ENCODE measurements around the gene MVB12B.

The MVB12B gene

GRCh38 chr9:126489581-126490213, 163.1 kb downstream of the MVB12B start:
- DNase-seq: peak; percentile 48 to 59
- no peaks in the 10 kb centered on the region for H3K9me3 ChIP-seq (ENCODE audit: insufficient read depth, low read depth, low read length)
- H3K14ac ChIP-seq (ENCODE audit: low read length): no peak overlapping the region
- no peak overlapping the region for H2AFZ ChIP-seq (ENCODE audit: insufficient read depth, low read length, poor library complexity)
- no peaks in the 10 kb centered on the region for H3K79me2 ChIP-seq (ENCODE audit: control insufficient read depth, insufficient read depth, low read length, poor library complexity)
- H4K91ac ChIP-seq (ENCODE audit: low read depth, low read length): no peak overlapping the region
- H3K36me3 ChIP-seq (ENCODE audit: control insufficient read depth in 1 of 2, insufficient read depth in 2 of 2, low read length in 2 of 2): peaks cover 8 to 10% of the 10 kb centered on the region in 2 experiments
- no peak overlapping the region for H3K4me2 ChIP-seq (ENCODE audit: low read length)
- H3K18ac ChIP-seq (ENCODE audit: low read length): no peak overlapping the region
- no peak overlapping the region for H4K8ac ChIP-seq (ENCODE audit: low read depth, low read length)
- H3K4me1 ChIP-seq (ENCODE audit: control insufficient read depth in 1 of 2, insufficient read depth in 2 of 2, low read length in 2 of 2): peaks cover 0 to 2% of the 10 kb centered on the region in 2 experiments
- no peak overlapping the region for H3K27ac ChIP-seq (ENCODE audit: low read depth, low read length)
- H3K79me1 ChIP-seq (ENCODE audit: low read length): no peaks in the 10 kb centered on the region
- no CpG with 5 or more reads among the region's 20 CpGs for WGBS (ENCODE audit: extremely low coverage, insufficient coverage, insufficient read length)
- no peak overlapping the region for H3K23ac ChIP-seq (ENCODE audit: low read length)
- H3K9ac ChIP-seq (ENCODE audit: low read length): no peak overlapping the region
- H3K27me3 ChIP-seq (ENCODE audit: insufficient read depth, low read length): no peaks in the 10 kb centered on the region
- H2BK120ac ChIP-seq (ENCODE audit: insufficient read depth, low read length, poor library complexity): no peak overlapping the region
- no peak overlapping the region for H2BK5ac ChIP-seq (ENCODE audit: low read depth, low read length, poor library complexity)
- no peak overlapping the region for H2BK12ac ChIP-seq (ENCODE audit: low read length)
- H3K4ac ChIP-seq (ENCODE audit: low read depth, low read length): no peak overlapping the region
- no peak overlapping the region for H3K4me3 ChIP-seq (ENCODE audit: low read depth, low read length)
- no peak overlapping the region for H4K12ac ChIP-seq (ENCODE audit: low read depth, low read length)
- H2AK5ac ChIP-seq (ENCODE audit: low read length): no peak overlapping the region

DNA sequence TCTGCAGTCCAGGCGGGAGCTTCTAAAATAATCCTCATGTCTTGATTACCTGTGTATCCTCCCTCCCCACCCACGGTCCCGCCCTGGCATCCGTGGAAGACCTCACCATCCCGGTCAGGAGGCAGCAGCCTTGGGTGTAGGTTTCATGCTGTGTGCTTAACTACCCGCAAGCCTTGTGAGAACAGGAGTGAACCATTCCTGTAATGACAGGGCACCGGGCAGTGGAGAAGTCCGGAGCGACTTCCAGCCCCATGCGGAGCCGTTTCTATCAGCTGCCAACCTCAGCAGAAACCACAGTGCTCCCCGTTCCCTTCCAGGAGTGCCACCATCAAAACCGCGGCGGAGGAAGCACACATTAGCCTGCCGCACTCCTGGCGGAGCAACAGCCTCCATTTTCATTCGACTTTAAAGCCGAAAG, 163.6 kb downstream of the MVB12B start:
- no peak overlapping the region for H2AK5ac ChIP-seq (ENCODE audit: low read length)
- H3K18ac ChIP-seq (ENCODE audit: low read length): no peak overlapping the region
- no peak overlapping the region for H3K23ac ChIP-seq (ENCODE audit: low read length)
- H3K79me1 ChIP-seq (ENCODE audit: low read length): no peaks in the 10 kb centered on the region
- no peaks in the 10 kb centered on the region for H3K9me3 ChIP-seq (ENCODE audit: insufficient read depth, low read depth, low read length)
- H2AFZ ChIP-seq (ENCODE audit: insufficient read depth, low read length, poor library complexity): no peak overlapping the region
- H3K4ac ChIP-seq (ENCODE audit: low read depth, low read length): no peak overlapping the region
- DNase-seq: no peak
- no peak overlapping the region for H4K8ac ChIP-seq (ENCODE audit: low read depth, low read length)
- peaks cover 8 to 10% of the 10 kb centered on the region in 2 experiments for H3K36me3 ChIP-seq (ENCODE audit: control insufficient read depth in 1 of 2, insufficient read depth in 2 of 2, low read length in 2 of 2)
- no peak overlapping the region for H3K27ac ChIP-seq (ENCODE audit: low read depth, low read length)
- H3K14ac ChIP-seq (ENCODE audit: low read length): no peak overlapping the region
- H3K4me2 ChIP-seq (ENCODE audit: low read length): no peak overlapping the region
- no peaks in the 10 kb centered on the region for H3K79me2 ChIP-seq (ENCODE audit: control insufficient read depth, insufficient read depth, low read length, poor library complexity)
- no peak overlapping the region for H2BK120ac ChIP-seq (ENCODE audit: insufficient read depth, low read length, poor library complexity)
- no peak overlapping the region for H3K9ac ChIP-seq (ENCODE audit: low read length)
- no peaks in the 10 kb centered on the region for H3K27me3 ChIP-seq (ENCODE audit: insufficient read depth, low read length)
- H2BK5ac ChIP-seq (ENCODE audit: low read depth, low read length, poor library complexity): no peak overlapping the region
- peaks cover 0 to 2% of the 10 kb centered on the region in 2 experiments for H3K4me1 ChIP-seq (ENCODE audit: control insufficient read depth in 1 of 2, insufficient read depth in 2 of 2, low read length in 2 of 2)
- H2BK12ac ChIP-seq (ENCODE audit: low read length): no peak overlapping the region
- H4K91ac ChIP-seq (ENCODE audit: low read depth, low read length): no peak overlapping the region
- H4K12ac ChIP-seq (ENCODE audit: low read depth, low read length): no peak overlapping the region
- no CpG with 5 or more reads among the region's 19 CpGs for WGBS (ENCODE audit: extremely low coverage, insufficient coverage, insufficient read length)
- H3K4me3 ChIP-seq (ENCODE audit: low read depth, low read length): no peak overlapping the region

- Histone ChIP-seq H3K27me3 (ENCODE audit: insufficient read depth, low read length) (no peaks in the 10 kb centered on the region), H3K4ac (ENCODE audit: low read depth, low read length) (no peak overlapping the region), H3K14ac (ENCODE audit: low read length) (no peak overlapping the region), H3K18ac (ENCODE audit: low read length) (no peak overlapping the region), H4K12ac (ENCODE audit: low read depth, low read length) (no peak overlapping the region), H2AFZ (ENCODE audit: insufficient read depth, low read length, poor library complexity) (no peak overlapping the region), H3K27ac (ENCODE audit: low read depth, low read length) (no peak overlapping the region), H2BK120ac (ENCODE audit: insufficient read depth, low read length, poor library complexity) (no peak overlapping the region), H4K91ac (ENCODE audit: low read depth, low read length) (no peak overlapping the region), H3K9ac (ENCODE audit: low read length) (no peak overlapping the region), H3K23ac (ENCODE audit: low read length) (no peak overlapping the region), H3K4me3 (ENCODE audit: low read depth, low read length) (no peak overlapping the region), H4K8ac (ENCODE audit: low read depth, low read length) (no peak overlapping the region), H3K4me2 (ENCODE audit: low read length) (no peak overlapping the region), H2BK12ac (ENCODE audit: low read length) (no peak overlapping the region), H3K36me3 (ENCODE audit: control insufficient read depth in 1 of 2, insufficient read depth in 2 of 2, low read length in 2 of 2) (peaks cover 8 to 10% of the 10 kb centered on the region in 2 experiments), H3K79me2 (ENCODE audit: control insufficient read depth, insufficient read depth, low read length, poor library complexity) (no peaks in the 10 kb centered on the region), H3K79me1 (ENCODE audit: low read length) (no peaks in the 10 kb centered on the region), H3K9me3 (ENCODE audit: insufficient read depth, low read depth, low read length) (no peaks in the 10 kb centered on the region), H2BK5ac (ENCODE audit: low read depth, low read length, poor library complexity) (no peak overlapping the region), H2AK5ac (ENCODE audit: low read length) (no peak overlapping the region), H3K4me1 (ENCODE audit: control insufficient read depth in 1 of 2, insufficient read depth in 2 of 2, low read length in 2 of 2) (peaks cover 0 to 2% of the 10 kb centered on the region in 2 experiments)
- WGBS (ENCODE audit: extremely low coverage, insufficient coverage, insufficient read length): no CpG with 5 or more reads among the region's 20 CpGs
- peak; percentile 21 to 84 for DNase-seq
Measured at GRCh38 chr9:126490871-126491567, 164.4 kb downstream of the MVB12B start.

DNA sequence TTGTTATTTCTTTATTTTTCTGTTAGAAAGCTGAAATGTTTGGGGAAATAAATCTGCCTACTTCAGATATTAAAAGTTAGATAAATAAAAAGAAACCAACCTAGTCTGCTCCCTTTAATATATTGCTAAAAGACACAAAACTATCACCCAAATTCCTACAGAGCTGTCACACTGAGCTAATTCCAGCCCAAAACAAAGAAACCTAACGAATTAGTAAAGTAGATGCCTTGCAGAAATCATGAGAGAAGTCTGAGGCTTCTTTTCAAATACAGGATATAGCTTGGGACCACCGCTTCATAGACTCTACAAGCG, 164.9 kb downstream of the MVB12B start:
- Histone ChIP-seq H3K14ac (ENCODE audit: low read length) (no peak overlapping the region), H3K9me3 (ENCODE audit: insufficient read depth, low read depth, low read length) (no peaks in the 10 kb centered on the region)

More for the DNA sequence above, 164.9 kb downstream of the MVB12B start:
- no peak overlapping the region for H4K91ac ChIP-seq (ENCODE audit: low read depth, low read length)
- no peak overlapping the region for H2AK5ac ChIP-seq (ENCODE audit: low read length)
- H3K4me3 ChIP-seq (ENCODE audit: low read depth, low read length): no peak overlapping the region
- H3K79me2 ChIP-seq (ENCODE audit: control insufficient read depth, insufficient read depth, low read length, poor library complexity): no peaks in the 10 kb centered on the region
- H3K23ac ChIP-seq (ENCODE audit: low read length): no peak overlapping the region
- H3K27ac ChIP-seq (ENCODE audit: low read depth, low read length): no peak overlapping the region
- no peak overlapping the region for H3K4ac ChIP-seq (ENCODE audit: low read depth, low read length)
- H3K9ac ChIP-seq (ENCODE audit: low read length): no peak overlapping the region
- H3K27me3 ChIP-seq (ENCODE audit: insufficient read depth, low read length): no peaks in the 10 kb centered on the region
- no peak overlapping the region for H4K8ac ChIP-seq (ENCODE audit: low read depth, low read length)
- no peak overlapping the region for H4K12ac ChIP-seq (ENCODE audit: low read depth, low read length)
- H3K4me2 ChIP-seq (ENCODE audit: low read length): no peak overlapping the region
- H3K79me1 ChIP-seq (ENCODE audit: low read length): no peaks in the 10 kb centered on the region
- H3K18ac ChIP-seq (ENCODE audit: low read length): no peak overlapping the region
- DNase-seq: no peak
- peaks cover 0 to 2% of the 10 kb centered on the region in 2 experiments for H3K4me1 ChIP-seq (ENCODE audit: control insufficient read depth in 1 of 2, insufficient read depth in 2 of 2, low read length in 2 of 2)
- no CpG with 5 or more reads among the region's 3 CpGs for WGBS (ENCODE audit: extremely low coverage, insufficient coverage, insufficient read length)
- H3K36me3 ChIP-seq (ENCODE audit: control insufficient read depth in 1 of 2, insufficient read depth in 2 of 2, low read length in 2 of 2): peaks cover 4 to 6% of the 10 kb centered on the region in 2 experiments
- H2BK5ac ChIP-seq (ENCODE audit: low read depth, low read length, poor library complexity): no peak overlapping the region
- H2BK12ac ChIP-seq (ENCODE audit: low read length): no peak overlapping the region
- H2AFZ ChIP-seq (ENCODE audit: insufficient read depth, low read length, poor library complexity): no peak overlapping the region
- no peak overlapping the region for H2BK120ac ChIP-seq (ENCODE audit: insufficient read depth, low read length, poor library complexity)
